Endodermal cell (in vitro differentiated cells): ENCODE results near the gene SMC1B. TPM values are rescaled to one million over a fixed set of nuclear protein-coding genes. Genes with fewer than 3 reads are reported as not detected.
A peak's percentile ranks its signal among the peaks of the same experiment; 100 is the strongest.

Source experiments
- DNase-seq: peaks from one replicate; pipeline ENCODE4 v3.0.0-alpha.2; 2017
- H3K27ac ChIP-seq: 2 replicates; pipeline ENCODE4 v1.5.1; 2013; ENCODE audit warnings: mild to moderate bottlenecking, low read depth, low read length, moderate library complexity
- H3K27me3 ChIP-seq: 2 replicates; pipeline ENCODE4 v1.6.1; 2013; ENCODE audit warnings: mild to moderate bottlenecking, low read length, moderate library complexity; ENCODE audit not compliant: insufficient read depth, control insufficient read depth, poor library complexity, severe bottlenecking
- H3K36me3 ChIP-seq: 2 replicates; pipeline ENCODE4 v1.7.0; 2013; ENCODE audit warnings: mild to moderate bottlenecking, low read length, moderate library complexity; ENCODE audit not compliant: control insufficient read depth, insufficient read depth
- H3K4me1 ChIP-seq: one replicate; pipeline ENCODE4 v1.7.0; 2013; ENCODE audit warnings: low read length; ENCODE audit not compliant: control insufficient read depth, insufficient read depth
- H3K4me3 ChIP-seq: 2 replicates; pipeline ENCODE4 v1.5.1; 2013; ENCODE audit warnings: mild to moderate bottlenecking, low read length, moderate library complexity
- H3K9ac ChIP-seq: 2 replicates; pipeline ENCODE4 v1.6.1; 2013; ENCODE audit warnings: mild to moderate bottlenecking, low read length, moderate library complexity; ENCODE audit not compliant: poor library complexity, severe bottlenecking; ENCODE audit errors: extremely low read depth
- H3K9me3 ChIP-seq: 2 replicates; pipeline ENCODE4 v1.6.1; 2013; ENCODE audit warnings: mild to moderate bottlenecking, low read length, moderate library complexity; ENCODE audit not compliant: control insufficient read depth
- H3K27ac Mint-ChIP-seq: 2 replicates; pipeline ENCODE4 v1.8.0; 2020; ENCODE audit warnings: mixed read lengths
- H3K27me3 Mint-ChIP-seq: 2 replicates; pipeline ENCODE4 v1.8.0; 2021; ENCODE audit warnings: mild to moderate bottlenecking, mixed read lengths; ENCODE audit not compliant: insufficient read depth
- H3K36me3 Mint-ChIP-seq: 2 replicates; pipeline ENCODE4 v1.8.0; 2020; ENCODE audit warnings: low read depth, mixed read lengths
- H3K4me1 Mint-ChIP-seq: 2 replicates; pipeline ENCODE4 v1.8.0; 2020; ENCODE audit warnings: mixed read lengths
- H3K4me3 Mint-ChIP-seq: 2 replicates; pipeline ENCODE4 v1.8.0; 2020; ENCODE audit warnings: mild to moderate bottlenecking, moderate library complexity, mixed read lengths
- H3K9me3 Mint-ChIP-seq: 2 replicates; pipeline ENCODE4 v1.8.0; 2020; ENCODE audit warnings: mild to moderate bottlenecking, mixed read lengths
- CTCF ChIP-seq: fragments of 200-600 bp; sonication (generic); conservative IDR thresholded peaks from 2 replicates; pipeline ENCODE4 v1.5.0; 2021; ENCODE audit warnings: antibody characterized with exemption, mild to moderate bottlenecking
- WGBS, 2 experiments: methylation state at CpG; one replicate each; pipeline versions ENCODE4 v1.1.5 to v1.1.7; 2013; ENCODE audit warnings: missing lambda C conversion rate in 2 of 2, mixed read lengths in 1 of 2; ENCODE audit not compliant: insufficient coverage in 1 of 2, insufficient read length in 1 of 2; 5-methylcytosine and 5-hydroxymethylcytosine counted together
- total RNA-seq, 2 donors: library from RNA; stranded (reverse); fragmentation: NEBNext Ultra II Directional in 1 of 2; extraction: Animal tissue kit (Norgen Biotek cat#: 25700) in 1 of 2; gene quantifications; 2 replicates in 1 of 2; 3 replicates in 1 of 2; pipeline ENCODE4 v1.2.1, GENCODE V29; 2021

The SMC1B gene
- total RNA-seq, 2 donors from 2014 or later, result 0.11 TPM; not detected in 1

- Histone ChIP-seq H3K36me3 (peaks cover 80% of the 10 kb centered on the region), H3K9me3 (no peaks in the 10 kb centered on the region), H3K27ac (no peak overlapping the region), H3K4me3 (no peak overlapping the region), H3K9ac (no peak overlapping the region), H3K27me3 (no peaks in the 10 kb centered on the region), H3K4me1 (no peaks in the 10 kb centered on the region)
- peaks cover 2% of the 10 kb centered on the region for H3K4me1 Mint-ChIP-seq
- peaks cover 78% of the 10 kb centered on the region for H3K36me3 Mint-ChIP-seq
- H3K27ac Mint-ChIP-seq, result no peak overlapping the region
- 92 to 93% methylated on average over 23 to 29 of the region's 29 CpGs for WGBS, 2 experiments
- no peaks in the 10 kb centered on the region for H3K9me3 Mint-ChIP-seq
- no peaks in the 10 kb centered on the region for H3K27me3 Mint-ChIP-seq
- no peak overlapping the region for H3K4me3 Mint-ChIP-seq
- DNase-seq, result no peak
- no peak for TF ChIP-seq CTCF
Measured at GRCh38 chr22:45335854-45336522, 77.4 kb downstream of the SMC1B start.

GRCh38 chr22:45335021-45335818 lies 78.2 kb downstream of the SMC1B start:
- WGBS, 2 experiments, result 71 to 76% methylated on average over 26 of the region's 26 CpGs
- Histone ChIP-seq H3K27ac (no peak overlapping the region), H3K4me3 (no peak overlapping the region), H3K4me1 (no peaks in the 10 kb centered on the region), H3K9me3 (no peaks in the 10 kb centered on the region), H3K9ac (no peak overlapping the region), H3K36me3 (peaks cover 80% of the 10 kb centered on the region), H3K27me3 (no peaks in the 10 kb centered on the region)
- Mint-ChIP-seq H3K4me3 (no peak overlapping the region), H3K27me3 (no peaks in the 10 kb centered on the region), H3K27ac (peak overlapping the region; percentile 40), H3K36me3 (peaks cover 81% of the 10 kb centered on the region), H3K9me3 (no peaks in the 10 kb centered on the region), H3K4me1 (peaks cover 2% of the 10 kb centered on the region)
- peak; percentile 68 for TF ChIP-seq CTCF
- peak; percentile 87 for DNase-seq

- Histone ChIP-seq H3K9me3 (no peaks in the 10 kb centered on the region), H3K4me1 (no peaks in the 10 kb centered on the region), H3K9ac (no peak overlapping the region), H3K4me3 (no peak overlapping the region), H3K36me3 (peaks cover 80% of the 10 kb centered on the region), H3K27me3 (no peaks in the 10 kb centered on the region), H3K27ac (no peak overlapping the region)
- Mint-ChIP-seq H3K27me3 (no peaks in the 10 kb centered on the region), H3K9me3 (no peaks in the 10 kb centered on the region), H3K4me3 (no peak overlapping the region), H3K4me1 (peaks cover 2% of the 10 kb centered on the region), H3K27ac (peak overlapping the region; percentile 26), H3K36me3 (peaks cover 80% of the 10 kb centered on the region)
- 91 to 98% methylated on average over 7 to 9 of the region's 9 CpGs for WGBS, 2 experiments
- TF ChIP-seq CTCF, result no peak
- DNase-seq, result no peak
Measured at GRCh38 chr22:45334528-45334927, 78.9 kb downstream of the SMC1B start.
